HuH-7.5 (cell line): ENCODE data around the gene PRPF31.
A peak's percentile ranks its signal among the peaks of the same experiment; 100 is the strongest.
"Not testable (repeated sequence)": the region's sequence is repeated elsewhere in the genome, so short reads cannot be mapped to it uniquely, and the experiment has no call there.

Experiments
- DNase-seq: peaks from one replicate; pipeline ENCODE4 v3.0.0; 2011; ENCODE audit warnings: low spot score

Gene PRPF31

GRCh38 chr19:54164369-54165068, 49.0 kb downstream of the PRPF31 start:
- DNase-seq, result no peak

GRCh38 chr19:54165222-54165621, 49.7 kb downstream of the PRPF31 start:
- DNase-seq, result no peak

GRCh38 chr19:54168174-54168917, 52.8 kb downstream of the PRPF31 start:
- peak; percentile 95 for DNase-seq

- DNase-seq, result no peak
These were observed 53.7 kb downstream of the PRPF31 start for GRCh38 chr19:54169149-54169740.

- DNase-seq, result not testable (repeated sequence)
These were observed 56.3 kb downstream of the PRPF31 start for GRCh38 chr19:54171736-54172431.

- peak; percentile 66 for DNase-seq
These were observed 57.2 kb downstream of the PRPF31 start, which contains the start of gene TMC4 for GRCh38 chr19:54172471-54173358. TSS of gene TMC4 (minus strand) at chr19:54173160. CDS start at chr19:54173117, 43 bp downstream.

- no peak for DNase-seq
These were observed 57.8 kb downstream of the PRPF31 start for GRCh38 chr19:54173359-54173699.

- DNase-seq, result no peak
These were observed 58.6 kb downstream of the PRPF31 start for GRCh38 chr19:54173951-54174834.

- DNase-seq, result no peak
These were observed 63.2 kb downstream of the PRPF31 start for GRCh38 chr19:54178581-54179261.

- DNase-seq, result no peak
These were observed 63.8 kb downstream of the PRPF31 start for GRCh38 chr19:54179262-54179852.

GRCh38 chr19:54179921-54180461, 64.4 kb downstream of the PRPF31 start:
- DNase-seq, result no peak

GRCh38 chr19:54180691-54181091, 65.1 kb downstream of the PRPF31 start:
- DNase-seq, result no peak
